ENCODE data around the gene ELOVL5. TPM values are rescaled to one million over a fixed set of nuclear protein-coding genes. Genes with fewer than 3 reads are reported as not detected.
A peak's percentile ranks its signal among the peaks of the same experiment; 100 is the strongest.

The ELOVL5 gene
- total and polyA plus RNA-seq, 2 donors (not counting 1 experiment from before 2014, with no cell fraction given) = 128 to 144 TPM

DNA sequence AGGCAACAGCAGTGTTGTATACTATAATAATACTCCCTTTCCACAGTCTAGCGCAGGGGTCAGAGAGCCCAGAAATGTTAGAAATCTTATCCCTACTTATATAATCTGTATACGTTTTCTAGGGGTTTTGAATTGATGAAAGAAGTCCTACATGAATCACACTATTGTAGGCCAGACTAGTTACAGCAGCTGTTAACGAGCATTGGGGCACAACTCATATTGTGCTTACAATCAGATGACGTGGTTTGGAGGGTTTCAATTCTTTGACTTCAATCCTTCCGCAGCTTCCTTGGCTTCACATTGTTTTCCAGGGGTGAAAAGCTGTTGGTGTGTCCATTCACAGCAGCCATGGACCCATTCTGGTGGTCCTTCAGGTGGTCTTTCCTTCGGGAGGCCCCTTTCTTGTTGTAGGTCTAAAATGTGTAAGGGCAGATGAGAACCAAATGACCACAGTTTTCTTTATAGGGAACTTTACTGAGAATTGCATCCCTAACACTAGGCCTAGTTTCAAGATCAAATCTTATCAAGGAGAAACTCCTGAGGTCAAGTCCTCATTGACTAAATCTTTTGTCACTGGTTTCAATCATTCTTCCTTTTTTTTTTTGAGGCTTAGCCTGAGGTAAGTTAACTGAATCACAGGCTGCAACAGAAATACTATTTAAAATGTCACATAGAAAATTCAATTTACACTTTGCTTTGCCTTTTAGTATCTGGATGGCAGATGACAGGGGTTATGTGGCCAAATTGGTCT lies 79.7 kb downstream of the ELOVL5 start:
- ChIA-PET CTCF (interaction anchor here (0.7 kb wide), 1 partner anchor 141 kb away, joined by 3 read pairs; no protein-coding TSS in a partner anchor), POLR2A (interaction anchor here (0.7 kb wide), 1 partner anchor 130 kb away, joined by 3 read pairs; no protein-coding TSS in a partner anchor)
- H3K4me1 ChIP-seq (ENCODE audit: control insufficient read depth in 2 of 2, insufficient read depth in 2 of 2, low read length in 2 of 2) = peaks cover 28 to 30% of the 10 kb centered on the region in 2 donors
- ATAC-seq (ENCODE audit: low read depth) = no peak
- Mint-ChIP-seq H3K27me3 (no peaks in the 10 kb centered on the region), H3K4me1 (peaks cover 58% of the 10 kb centered on the region), H3K27ac (peak overlapping the region; percentile 42), H3K9me3 (ENCODE audit: insufficient read depth) (no peaks in the 10 kb centered on the region), H3K4me3 (no peak overlapping the region)
- H4K20me1 ChIP-seq (ENCODE audit: control insufficient read depth, insufficient read depth, low read length, poor library complexity, severe bottlenecking) = no peaks in the 10 kb centered on the region
- H3K9ac ChIP-seq (ENCODE audit: low read length) = no peak overlapping the region
- WGBS (ENCODE audit: insufficient coverage) = 100% methylated on average over 3 of the region's 6 CpGs
- H3K4me2 ChIP-seq (replicated peaks; ENCODE audit: low read depth, low read length, poor library complexity, severe bottlenecking) = no peak overlapping the region
- intact Hi-C loops (cut with micrococcal nuclease) = no loop called here
- TF ChIP-seq, protein P1, sequence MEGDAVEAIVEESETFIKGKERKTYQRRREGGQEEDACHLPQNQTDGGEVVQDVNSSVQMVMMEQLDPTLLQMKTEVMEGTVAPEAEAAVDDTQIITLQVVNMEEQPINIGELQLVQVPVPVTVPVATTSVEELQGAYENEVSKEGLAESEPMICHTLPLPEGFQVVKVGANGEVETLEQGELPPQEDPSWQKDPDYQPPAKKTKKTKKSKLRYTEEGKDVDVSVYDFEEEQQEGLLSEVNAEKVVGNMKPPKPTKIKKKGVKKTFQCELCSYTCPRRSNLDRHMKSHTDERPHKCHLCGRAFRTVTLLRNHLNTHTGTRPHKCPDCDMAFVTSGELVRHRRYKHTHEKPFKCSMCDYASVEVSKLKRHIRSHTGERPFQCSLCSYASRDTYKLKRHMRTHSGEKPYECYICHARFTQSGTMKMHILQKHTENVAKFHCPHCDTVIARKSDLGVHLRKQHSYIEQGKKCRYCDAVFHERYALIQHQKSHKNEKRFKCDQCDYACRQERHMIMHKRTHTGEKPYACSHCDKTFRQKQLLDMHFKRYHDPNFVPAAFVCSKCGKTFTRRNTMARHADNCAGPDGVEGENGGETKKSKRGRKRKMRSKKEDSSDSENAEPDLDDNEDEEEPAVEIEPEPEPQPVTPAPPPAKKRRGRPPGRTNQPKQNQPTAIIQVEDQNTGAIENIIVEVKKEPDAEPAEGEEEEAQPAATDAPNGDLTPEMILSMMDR (IDR thresholded peaks at IDR 0.05) = no peak
- no peak for TF ChIP-seq EZH2 (IDR thresholded peaks at IDR 0.05; ENCODE audit: borderline replicate concordance, insufficient read depth, low read depth, low read length, poor library complexity, severe bottlenecking)
- H3K27me3 ChIP-seq (replicated peaks in 1 of 4; ENCODE audit: control extremely low read depth in 1 of 4, control insufficient read depth in 3 of 4, insufficient read depth in 4 of 4, low read length in 3 of 4) = no peaks in the 10 kb centered on the region
- no peak overlapping the region for H3K4me3 ChIP-seq (ENCODE audit: control extremely low read depth in 1 of 5, extremely low read depth in 1 of 5, insufficient read depth in 1 of 5, low read depth in 2 of 5, low read length in 4 of 5)
- DNase-seq = no peak
- H3K36me3 ChIP-seq (replicated peaks in 1 of 2; ENCODE audit: control extremely low read depth in 1 of 2, control insufficient read depth in 1 of 2, extremely low read depth in 1 of 2, insufficient read depth in 2 of 2, low read length in 1 of 2) = peaks cover 3 to 94% of the 10 kb centered on the region in 2 experiments
- no peak overlapping the region for H2AFZ ChIP-seq (ENCODE audit: insufficient read depth, low read depth, low read length, poor library complexity, severe bottlenecking)
- peak overlapping the region in 1 of 2 donors; percentile 76 for H3K27ac ChIP-seq (ENCODE audit: low read length in 2 of 2)
- no peaks in the 10 kb centered on the region for H3K9me3 ChIP-seq (ENCODE audit: control extremely low read depth in 1 of 3, control insufficient read depth in 2 of 3, insufficient read depth in 1 of 3, low read length in 2 of 3)
- H3K79me2 ChIP-seq (ENCODE audit: control insufficient read depth, insufficient read depth, low read length) = peaks cover 54% of the 10 kb centered on the region

DNA sequence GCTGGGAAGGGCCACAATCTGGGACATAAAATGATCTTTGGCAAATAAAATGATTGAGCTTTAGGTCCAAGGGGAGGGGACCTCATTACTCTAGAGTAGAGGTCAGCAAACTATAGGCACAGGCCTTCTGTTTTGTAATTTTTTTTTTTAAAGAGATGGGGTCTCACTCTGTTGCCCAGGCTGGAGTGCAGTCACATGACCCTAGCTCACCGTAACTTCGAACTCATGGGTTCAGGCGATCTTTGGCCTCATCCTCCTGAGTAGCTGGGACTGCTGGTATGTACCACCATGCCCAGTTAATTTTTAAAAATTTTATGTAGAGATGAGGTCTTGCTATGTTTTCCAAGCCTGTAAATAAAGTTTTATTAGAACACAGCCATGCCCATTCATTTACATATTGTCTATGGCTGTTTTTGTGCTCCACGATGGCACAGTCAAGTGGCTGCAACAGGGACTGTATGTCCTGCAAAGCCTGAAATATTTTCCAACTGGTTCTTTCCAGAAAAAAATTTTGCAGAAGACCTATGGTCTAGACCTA lies 82.1 kb downstream of the ELOVL5 start:
- TF ChIP-seq, protein P1 (IDR thresholded peaks at IDR 0.05) = no peak
- TF ChIP-seq EZH2 (IDR thresholded peaks at IDR 0.05; ENCODE audit: borderline replicate concordance, insufficient read depth, low read depth, low read length, poor library complexity, severe bottlenecking) = no peak
- H4K20me1 ChIP-seq (ENCODE audit: control insufficient read depth, insufficient read depth, low read length, poor library complexity, severe bottlenecking) = no peaks in the 10 kb centered on the region
- H3K36me3 ChIP-seq (replicated peaks in 1 of 2; ENCODE audit: control extremely low read depth in 1 of 2, control insufficient read depth in 1 of 2, extremely low read depth in 1 of 2, insufficient read depth in 2 of 2, low read length in 1 of 2) = peaks cover 10 to 90% of the 10 kb centered on the region in 2 experiments
- no peak for DNase-seq
- H3K27me3 ChIP-seq (replicated peaks in 1 of 4; ENCODE audit: control extremely low read depth in 1 of 4, control insufficient read depth in 3 of 4, insufficient read depth in 4 of 4, low read length in 3 of 4) = no peaks in the 10 kb centered on the region
- CTCF ChIA-PET = interaction anchor here (1.1 to 1.3 kb wide), 2 partner anchors 12 to 94 kb away, joined by 3 to 4 read pairs; no protein-coding TSS in a partner anchor
- H3K9me3 ChIP-seq (ENCODE audit: control extremely low read depth in 1 of 3, control insufficient read depth in 2 of 3, insufficient read depth in 1 of 3, low read length in 2 of 3) = peaks cover 0 to 3% (median 0%) of the 10 kb centered on the region in 3 donors
- Mint-ChIP-seq H3K4me1 (peaks cover 59% of the 10 kb centered on the region), H3K4me3 (no peak overlapping the region), H3K9me3 (ENCODE audit: insufficient read depth) (no peaks in the 10 kb centered on the region), H3K27ac (peak overlapping the region; percentile 66), H3K27me3 (no peaks in the 10 kb centered on the region)
- no peak overlapping the region for H3K9ac ChIP-seq (ENCODE audit: low read length)
- H3K79me2 ChIP-seq (ENCODE audit: control insufficient read depth, insufficient read depth, low read length) = peaks cover 37% of the 10 kb centered on the region
- H3K4me1 ChIP-seq (ENCODE audit: control insufficient read depth in 2 of 2, insufficient read depth in 2 of 2, low read length in 2 of 2) = peaks cover 31 to 36% of the 10 kb centered on the region in 2 donors
- no peak for ATAC-seq (ENCODE audit: low read depth)
- 100% methylated on average over 1 of the region's 4 CpGs for WGBS (ENCODE audit: insufficient coverage)
- intact Hi-C loops (cut with micrococcal nuclease) = no loop called here
- POLR2A ChIA-PET = interaction anchor here (0.6 to 1.1 kb wide), 2 partner anchors 10 to 57 kb away, joined by 3 to 5 read pairs; no protein-coding TSS in a partner anchor
- H2AFZ ChIP-seq (ENCODE audit: insufficient read depth, low read depth, low read length, poor library complexity, severe bottlenecking) = no peak overlapping the region
- peak overlapping the region in 1 of 2 donors; percentile 76 for H3K27ac ChIP-seq (ENCODE audit: low read length in 2 of 2)
- H3K4me2 ChIP-seq (replicated peaks; ENCODE audit: low read depth, low read length, poor library complexity, severe bottlenecking) = no peak overlapping the region
- H3K4me3 ChIP-seq (ENCODE audit: control extremely low read depth in 1 of 5, extremely low read depth in 1 of 5, insufficient read depth in 1 of 5, low read depth in 2 of 5, low read length in 4 of 5) = no peak overlapping the region
